Hepatocyte (in vitro differentiated cells): ENCODE data around the gene GBP5. TPM values are rescaled to one million over a fixed set of nuclear protein-coding genes. Genes with fewer than 3 reads are reported as not detected.

Experiments
- DNase-seq: peaks from one replicate; pipeline ENCODE4 v3.0.0-alpha.2; 2016; ENCODE audit warnings: low spot score
- H2AFZ ChIP-seq: fragments of 200-600 bp; sonication (generic); 2 replicates; pipeline ENCODE4 v1.6.0; 2016; ENCODE audit warnings: antibody characterized with exemption, mild to moderate bottlenecking
- H3K27ac ChIP-seq: fragments of 200-600 bp; sonication (generic); 2 replicates; pipeline ENCODE4 v1.5.1; 2016; ENCODE audit warnings: mild to moderate bottlenecking
- H3K27me3 ChIP-seq: fragments of 200-600 bp; sonication (generic); 2 replicates; pipeline ENCODE4 v1.6.1; 2016
- H3K36me3 ChIP-seq: fragments of 200-600 bp; sonication (generic); replicated peaks from 2 replicates; pipeline ENCODE4 v1.5.1; 2016; ENCODE audit warnings: low read depth; ENCODE audit not compliant: insufficient read depth
- H3K4me1 ChIP-seq: fragments of 200-600 bp; sonication (generic); 2 replicates; pipeline ENCODE4 v1.5.1; 2016; ENCODE audit warnings: mild to moderate bottlenecking, moderate library complexity; ENCODE audit not compliant: insufficient read depth
- H3K4me2 ChIP-seq: fragments of 200-600 bp; sonication (generic); 2 replicates; pipeline ENCODE4 v1.6.0; 2016
- H3K4me3 ChIP-seq: fragments of 200-600 bp; sonication (generic); 2 replicates; pipeline ENCODE4 v1.5.1; 2016; ENCODE audit warnings: mild to moderate bottlenecking
- H3K79me2 ChIP-seq: fragments of 200-600 bp; sonication (generic); 2 replicates; pipeline ENCODE4 v1.6.0; 2017; ENCODE audit warnings: mild to moderate bottlenecking
- H3K9me2 ChIP-seq: fragments of 200-600 bp; sonication (generic); replicated peaks from 2 replicates; pipeline ENCODE4 v1.6.0; 2017; ENCODE audit warnings: mild to moderate bottlenecking; ENCODE audit not compliant: insufficient read depth
- H3K9me3 ChIP-seq: fragments of 200-600 bp; sonication (generic); 2 replicates; pipeline ENCODE4 v1.5.1; 2016; ENCODE audit warnings: low read depth, mild to moderate bottlenecking
- H4K20me1 ChIP-seq: fragments of 200-600 bp; sonication (generic); 2 replicates; pipeline ENCODE4 v1.6.0; 2016; ENCODE audit warnings: mild to moderate bottlenecking; ENCODE audit not compliant: insufficient read depth, poor library complexity, severe bottlenecking
- CTCF ChIP-seq: fragments of 200-600 bp; sonication (generic); IDR thresholded peaks from 2 replicates; pipeline ENCODE4 v1.5.1; 2016; ENCODE audit warnings: antibody characterized with exemption, mild to moderate bottlenecking; ENCODE audit not compliant: poor library complexity
- EZH2 ChIP-seq: fragments of 200-600 bp; sonication (generic); IDR thresholded peaks from 2 replicates; pipeline ENCODE4 v1.6.1; 2016; ENCODE audit warnings: antibody characterized with exemption, mild to moderate bottlenecking, borderline replicate concordance
- EZH2phosphoT487 ChIP-seq: fragments of 200-600 bp; sonication (generic); IDR thresholded peaks from one replicate; pipeline ENCODE4 v1.6.1; 2018; ENCODE audit warnings: antibody characterized with exemption, mild to moderate bottlenecking, low read depth, moderate library complexity; ENCODE audit not compliant: unreplicated experiment, severe bottlenecking
- WGBS: methylation state at CpG from one replicate; pipeline ENCODE4 v1.1.6; 2016; ENCODE audit warnings: low lambda C conversion rate; ENCODE audit errors: missing lambda C conversion rate; 5-methylcytosine and 5-hydroxymethylcytosine counted together
- polyA plus RNA-seq: library from polyadenylated mRNA; unstranded; fragments of >200 nt; fragmentation: Nextera tagmentation; extraction: Ambion mirVana; gene quantifications from 2 replicates; pipeline ENCODE4 v1.2.1, GENCODE V29; 2016
- total RNA-seq: library from RNA; depleted of rRNA; stranded (reverse); fragments of >200 nt; gene quantifications from 2 replicates; pipeline ENCODE4 v1.2.3, GENCODE V29; 2014

The GBP5 gene
- total and polyA plus RNA-seq, 2 experiments from 2014 or later = not detected

GRCh38 chr1:89243046-89243445 lies 29.6 kb downstream of the GBP5 start:
- H3K36me3 ChIP-seq = no peaks in the 10 kb centered on the region
- H2AFZ ChIP-seq = no peak overlapping the region
- TF ChIP-seq CTCF = no peak
- no peak for TF ChIP-seq EZH2phosphoT487
- no peak for TF ChIP-seq EZH2
- no peaks in the 10 kb centered on the region for H3K4me1 ChIP-seq
- no peak overlapping the region for H3K4me3 ChIP-seq
- no peak for DNase-seq
- 87% methylated on average over 3 of the region's 3 CpGs for WGBS
- H3K4me2 ChIP-seq = no peak overlapping the region
- no peaks in the 10 kb centered on the region for H4K20me1 ChIP-seq
- H3K27ac ChIP-seq = no peak overlapping the region
- H3K9me3 ChIP-seq = no peaks in the 10 kb centered on the region
- no peaks in the 10 kb centered on the region for H3K9me2 ChIP-seq
- no peaks in the 10 kb centered on the region for H3K27me3 ChIP-seq
- H3K79me2 ChIP-seq = no peaks in the 10 kb centered on the region

Other genes with a start within 250 kb of the GBP5 start
- gene GBP3, start 250.0 kb downstream of the GBP5 start, total RNA-seq = 10.8 and 12.0 TPM in 2 replicates
- gene GBP3, start 250.0 kb downstream of the GBP5 start, polyA plus RNA-seq = 5.4 and 5.5 TPM in 2 replicates
- gene GBP1, start 207.7 kb downstream of the GBP5 start, total RNA-seq = 18.9 and 20.3 TPM in 2 replicates
- gene GBP1, start 207.7 kb downstream of the GBP5 start, polyA plus RNA-seq = 12.0 and 19.3 TPM in 2 replicates
- 31.7 and 32.9 TPM in 2 replicates for gene GBP2, start 146.7 kb downstream of the GBP5 start, total RNA-seq
- 11.0 and 13.9 TPM in 2 replicates for gene GBP2, start 146.7 kb downstream of the GBP5 start, polyA plus RNA-seq
- gene GBP7, start 96.9 kb downstream of the GBP5 start, total RNA-seq = 0.63 and 1.0 TPM in 2 replicates
- gene GBP7, start 96.9 kb downstream of the GBP5 start, polyA plus RNA-seq = 0.06 and 0.27 TPM in 2 replicates
- gene GBP4, start 73.9 kb downstream of the GBP5 start, total RNA-seq = 0.84 and 3.9 TPM in 2 replicates
- 0.28 and 0.66 TPM in 2 replicates for gene GBP4, start 73.9 kb downstream of the GBP5 start, polyA plus RNA-seq
- 0.03 TPM in 1 of 2 replicates, not detected in the other for gene GBP6, start 91.2 kb upstream of the GBP5 start, total RNA-seq
- not detected in 2 replicates for gene GBP6, start 91.2 kb upstream of the GBP5 start, polyA plus RNA-seq